ENCODE measurements around the gene AUTS2. TPM values are rescaled to one million over a fixed set of nuclear protein-coding genes. Genes with fewer than 3 reads are reported as not detected.
A peak's percentile ranks its signal among the peaks of the same experiment; 100 is the strongest.

AUTS2 gene
- total RNA-seq, 1 experiment from 2014 or later: 30.1 TPM

DNA sequence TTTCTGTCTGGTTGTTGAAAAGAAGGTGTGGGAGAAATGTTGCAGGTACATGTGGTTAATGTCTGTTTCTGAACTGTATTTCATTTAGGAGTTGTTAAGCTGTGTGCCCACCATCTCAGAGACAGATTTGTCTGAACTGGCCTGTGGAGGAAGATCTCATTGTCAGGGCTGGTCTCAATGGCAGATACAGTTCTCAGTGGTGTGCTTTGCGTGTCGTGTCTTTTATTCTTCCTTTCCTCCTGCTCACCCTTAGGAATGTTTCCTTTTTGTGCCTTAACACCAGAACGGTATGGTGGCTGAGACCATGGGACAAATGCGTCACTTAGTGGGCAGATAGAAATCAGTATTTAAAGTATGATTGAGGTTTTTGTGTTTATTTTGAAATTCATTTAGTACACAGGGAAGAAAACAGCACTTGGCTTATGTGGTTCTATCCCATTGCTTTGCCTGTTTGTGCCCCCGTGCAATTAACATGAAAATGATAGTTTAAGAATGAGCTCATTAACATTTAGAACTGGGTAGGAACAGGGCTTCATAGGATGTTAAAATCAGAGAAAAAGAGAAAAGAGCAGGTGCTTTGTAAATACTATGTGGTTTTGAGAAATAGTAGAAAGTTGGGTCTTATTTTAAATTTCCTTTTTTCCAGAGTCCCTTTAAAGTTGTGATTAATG is 112.6 kb downstream of the AUTS2 start:
- Histone ChIP-seq H3K36me3 (no peaks in the 10 kb centered on the region), H3K4me1 (0 out of 2 replicates have a peak, but pooled peaks cover 4% of the 10 kb centered on the region), H3K4me3 (no peak overlapping the region), H3K9me3 (replicated peaks) (no peaks in the 10 kb centered on the region), H3K27ac (no peak overlapping the region), H3K27me3 (no peaks in the 10 kb centered on the region)
- DNase-seq: no peak

DNA sequence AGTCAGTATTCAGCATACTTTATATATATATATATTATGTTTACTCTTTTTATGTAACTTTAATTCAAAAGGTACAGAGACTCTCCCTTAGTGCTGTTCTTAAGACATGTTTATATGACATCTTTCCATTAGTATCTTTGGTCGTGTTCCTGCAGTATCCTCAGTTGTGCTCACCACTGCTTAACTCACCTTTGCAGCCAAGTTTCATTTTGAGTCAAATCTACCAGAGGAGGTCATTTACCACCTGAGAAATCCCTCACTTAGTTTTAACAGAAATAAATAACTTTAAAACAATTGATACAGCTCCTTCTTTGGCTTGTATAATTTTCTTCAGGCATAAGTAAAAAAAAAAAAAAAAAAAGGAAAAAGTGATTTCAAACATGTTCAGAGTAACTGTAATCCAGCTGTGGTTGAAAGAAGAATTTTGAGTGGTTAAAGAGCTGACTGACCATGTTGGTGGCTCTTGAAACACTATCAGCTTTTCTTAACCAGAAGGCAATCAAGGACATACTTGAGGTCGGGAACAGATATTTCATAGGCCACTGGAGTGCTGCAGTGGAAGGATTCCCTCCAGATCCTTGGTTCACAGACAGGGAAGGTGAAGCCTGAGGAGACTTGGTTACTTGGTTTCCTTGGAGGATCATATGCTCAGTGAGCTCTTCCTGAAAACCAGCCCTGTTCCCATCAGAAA is 116.8 kb downstream of the AUTS2 start:
- Histone ChIP-seq H3K27me3 (no peaks in the 10 kb centered on the region), H3K27ac (no peak overlapping the region), H3K9me3 (replicated peaks) (no peaks in the 10 kb centered on the region), H3K4me1 (peaks cover 14% of the 10 kb centered on the region), H3K4me3 (no peak overlapping the region), H3K36me3 (no peaks in the 10 kb centered on the region)
- peak in 1 of 2 experiments; percentile 37 for DNase-seq

DNA sequence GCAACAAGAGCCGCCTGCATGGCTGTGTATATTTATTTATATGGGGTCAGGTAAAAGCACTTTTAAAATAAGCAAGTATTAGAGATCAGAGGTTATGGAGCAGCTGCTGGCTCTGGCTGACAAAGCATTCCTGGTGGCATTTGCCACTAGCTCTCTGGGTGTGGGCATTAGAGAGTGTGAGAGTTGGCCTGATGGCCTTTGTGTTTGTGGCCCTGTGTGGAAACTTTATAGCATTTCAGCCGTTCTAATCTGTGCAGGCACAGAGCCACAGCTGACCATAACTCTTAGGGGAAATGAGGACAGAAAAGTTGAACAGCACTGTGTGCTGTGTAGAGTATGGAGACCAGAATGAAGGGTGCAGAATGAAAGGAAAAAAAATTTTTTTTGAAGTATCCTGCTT is 118.9 kb downstream of the AUTS2 start:
- H3K36me3 ChIP-seq: no peaks in the 10 kb centered on the region
- peaks cover 14% of the 10 kb centered on the region for H3K4me1 ChIP-seq
- peak; percentile 56 to 75 for DNase-seq
- no peaks in the 10 kb centered on the region for H3K27me3 ChIP-seq
- no peak overlapping the region for H3K27ac ChIP-seq
- no peak overlapping the region for H3K4me3 ChIP-seq
- H3K9me3 ChIP-seq (replicated peaks): no peaks in the 10 kb centered on the region

DNA sequence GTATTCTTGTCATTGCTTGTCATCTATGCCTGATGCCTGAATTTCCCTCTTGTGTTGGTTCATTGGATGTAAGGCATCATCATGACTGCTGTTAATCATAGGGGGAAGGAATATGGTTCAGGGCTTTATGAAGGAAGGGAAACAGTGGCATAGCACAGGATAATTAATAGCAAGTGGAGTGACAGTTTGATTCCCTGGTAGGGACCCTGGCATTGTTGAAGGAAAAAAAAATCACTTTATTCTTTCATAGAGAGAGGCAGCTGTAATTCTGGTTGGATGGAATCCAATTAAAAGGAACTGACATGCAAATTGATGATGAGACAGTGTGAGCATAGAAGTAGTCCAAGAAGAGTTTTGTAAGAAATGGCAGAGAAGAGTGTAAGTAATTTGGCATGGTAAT is 121.4 kb downstream of the AUTS2 start:
- Histone ChIP-seq H3K9me3 (replicated peaks) (no peaks in the 10 kb centered on the region), H3K4me1 (peaks cover 14% of the 10 kb centered on the region), H3K27ac (no peak overlapping the region), H3K4me3 (no peak overlapping the region), H3K36me3 (no peaks in the 10 kb centered on the region), H3K27me3 (no peaks in the 10 kb centered on the region)
- DNase-seq: no peak

DNA sequence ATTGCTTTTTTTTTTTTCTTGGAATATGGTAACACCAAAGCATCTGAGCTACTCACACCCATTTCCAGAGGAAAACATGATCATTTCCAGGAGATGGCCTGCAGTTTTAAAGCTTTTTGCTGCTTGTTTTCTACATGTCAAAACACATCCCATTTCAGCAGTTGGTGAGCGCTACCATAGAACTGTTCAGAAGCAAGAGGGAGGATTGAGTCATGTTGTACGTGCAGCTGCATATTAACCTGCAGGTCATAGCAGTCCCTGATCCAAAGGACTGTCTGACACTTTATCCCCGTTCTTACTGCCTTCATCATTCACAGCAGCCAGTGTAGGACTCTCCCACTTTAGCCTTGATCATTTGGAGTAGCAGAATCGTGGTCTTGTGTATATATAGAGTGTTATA is 124.6 kb downstream of the AUTS2 start:
- DNase-seq: no peak
- no peak overlapping the region for H3K4me3 ChIP-seq
- no peak overlapping the region for H3K27ac ChIP-seq
- peaks cover 2% of the 10 kb centered on the region for H3K4me1 ChIP-seq
- no peaks in the 10 kb centered on the region for H3K27me3 ChIP-seq
- H3K9me3 ChIP-seq (replicated peaks): no peaks in the 10 kb centered on the region
- no peaks in the 10 kb centered on the region for H3K36me3 ChIP-seq

GRCh38 chr7:69723663-69724062 is 125.4 kb downstream of the AUTS2 start:
- DNase-seq: no peak

DNA sequence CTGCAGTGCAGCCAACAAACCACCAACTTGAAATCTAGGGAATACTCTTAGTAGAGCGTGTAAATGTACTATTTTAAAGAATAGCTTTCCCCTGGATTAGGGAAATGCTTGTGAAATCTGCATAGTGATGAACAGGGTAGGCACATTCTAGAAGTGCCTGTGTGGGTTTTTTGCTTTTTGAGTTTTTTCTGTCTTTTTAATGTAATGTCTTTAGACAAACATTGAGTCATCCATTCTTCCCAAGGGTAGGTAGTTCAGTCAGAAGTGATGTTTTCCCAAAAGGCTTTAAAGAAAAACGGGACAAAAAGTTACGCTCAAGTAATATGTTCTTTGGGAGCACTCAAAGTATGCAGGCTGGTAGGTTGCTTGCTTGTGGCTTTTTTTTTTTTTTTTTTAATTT is 130.0 kb downstream of the AUTS2 start:
- no peak overlapping the region for H3K4me3 ChIP-seq
- no peaks in the 10 kb centered on the region for H3K36me3 ChIP-seq
- no peak for DNase-seq
- no peaks in the 10 kb centered on the region; the same call in 1 of the 2 replicates for H3K4me1 ChIP-seq
- no peak overlapping the region for H3K27ac ChIP-seq
- H3K27me3 ChIP-seq: no peaks in the 10 kb centered on the region
- H3K9me3 ChIP-seq (replicated peaks): no peaks in the 10 kb centered on the region

More at GRCh38 chr7:69723663-69724062, 125.4 kb downstream of the AUTS2 start:
- Histone ChIP-seq H3K4me3 (no peak overlapping the region), H3K27me3 (no peaks in the 10 kb centered on the region), H3K27ac (no peak overlapping the region), H3K9me3 (replicated peaks) (no peaks in the 10 kb centered on the region), H3K36me3 (no peaks in the 10 kb centered on the region), H3K4me1 (no peaks in the 10 kb centered on the region; the same call in 1 of the 2 replicates)

GRCh38 chr7:69732203-69732602 is 133.9 kb downstream of the AUTS2 start:
- peaks cover 1% of the 10 kb centered on the region; the same call in 1 of the 2 replicates for H3K4me1 ChIP-seq
- no peak overlapping the region for H3K4me3 ChIP-seq
- no peak overlapping the region for H3K27ac ChIP-seq
- H3K36me3 ChIP-seq: no peaks in the 10 kb centered on the region
- no peak for DNase-seq
- H3K27me3 ChIP-seq: no peaks in the 10 kb centered on the region
- no peaks in the 10 kb centered on the region for H3K9me3 ChIP-seq (replicated peaks)

GRCh38 chr7:69735582-69735981 is 137.3 kb downstream of the AUTS2 start:
- no peaks in the 10 kb centered on the region for H3K36me3 ChIP-seq
- no peak overlapping the region for H3K27ac ChIP-seq
- no peaks in the 10 kb centered on the region for H3K27me3 ChIP-seq
- H3K9me3 ChIP-seq (replicated peaks): no peaks in the 10 kb centered on the region
- H3K4me3 ChIP-seq: no peak overlapping the region
- peaks cover 33% of the 10 kb centered on the region for H3K4me1 ChIP-seq
- no peak for DNase-seq

GRCh38 chr7:69736126-69736810 is 138.0 kb downstream of the AUTS2 start:
- Histone ChIP-seq H3K27me3 (no peaks in the 10 kb centered on the region), H3K27ac (no peak overlapping the region), H3K4me1 (peaks cover 36% of the 10 kb centered on the region), H3K4me3 (no peak overlapping the region), H3K36me3 (no peaks in the 10 kb centered on the region), H3K9me3 (replicated peaks) (no peaks in the 10 kb centered on the region)
- no peak for DNase-seq

DNA sequence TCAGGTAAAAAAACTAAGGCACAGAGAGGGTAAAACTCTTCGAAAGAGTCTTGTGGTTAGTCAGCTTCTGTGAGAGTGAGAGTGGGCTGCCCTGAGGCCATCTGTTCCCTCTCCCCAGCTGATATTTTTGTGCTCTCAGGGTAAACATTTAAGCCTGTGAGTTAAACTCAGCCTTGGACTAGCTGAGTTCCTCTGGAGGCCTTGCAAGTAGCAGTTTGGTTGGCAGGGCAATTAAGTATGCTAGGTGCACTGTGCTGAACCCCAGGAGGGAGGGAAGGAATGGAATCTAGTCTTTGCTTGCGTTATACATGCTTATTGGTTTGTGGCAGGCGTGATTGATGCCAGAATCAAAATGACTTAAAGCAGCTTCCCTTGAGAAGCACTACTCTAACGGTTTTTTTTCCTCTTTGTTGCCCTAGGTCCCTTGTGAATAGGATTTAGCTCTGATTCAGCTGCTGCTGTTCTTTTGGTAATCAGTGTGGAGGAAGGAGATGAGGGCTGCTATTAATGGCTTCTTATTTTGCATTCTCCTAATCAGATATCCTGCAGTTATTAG is 140.2 kb downstream of the AUTS2 start:
- Histone ChIP-seq H3K4me3 (peak overlapping the region; percentile 2; the same call in 1 of the 2 replicates), H3K4me1 (peaks cover 36% of the 10 kb centered on the region), H3K27ac (peak overlapping the region; percentile 58), H3K9me3 (replicated peaks) (no peaks in the 10 kb centered on the region), H3K27me3 (no peaks in the 10 kb centered on the region), H3K36me3 (no peaks in the 10 kb centered on the region)
- DNase-seq: peak; percentile 79 to 92

DNA sequence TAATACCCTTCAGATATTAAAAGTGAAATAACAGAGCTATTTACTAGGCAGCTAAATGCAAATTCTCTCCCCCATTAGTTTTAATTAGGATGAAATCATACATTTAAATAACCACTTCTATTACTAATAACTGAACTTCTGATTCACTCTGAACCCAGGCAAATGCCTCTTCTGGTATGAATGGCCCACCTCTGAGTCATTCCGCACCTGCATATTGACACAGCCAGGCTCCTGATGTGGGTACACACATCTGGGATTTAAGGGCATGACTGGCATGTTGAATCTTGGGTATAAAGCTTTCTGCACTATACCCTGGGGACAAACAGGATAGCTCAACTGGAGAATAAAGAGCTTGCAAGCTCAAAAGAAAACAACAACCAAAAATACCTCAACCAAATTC is 140.9 kb downstream of the AUTS2 start:
- Histone ChIP-seq H3K27ac (peak overlapping the region; percentile 58), H3K9me3 (replicated peaks) (no peaks in the 10 kb centered on the region), H3K27me3 (no peaks in the 10 kb centered on the region), H3K4me3 (no peak overlapping the region), H3K4me1 (peaks cover 36% of the 10 kb centered on the region), H3K36me3 (no peaks in the 10 kb centered on the region)
- peak in 1 of 2 experiments; percentile 24 for DNase-seq

GRCh38 chr7:69739931-69740431 is 141.7 kb downstream of the AUTS2 start:
- H3K36me3 ChIP-seq: no peaks in the 10 kb centered on the region
- H3K27me3 ChIP-seq: no peaks in the 10 kb centered on the region
- H3K4me3 ChIP-seq: peak overlapping the region; percentile 5; the same call in 1 of the 2 replicates
- H3K9me3 ChIP-seq (replicated peaks): no peaks in the 10 kb centered on the region
- peak overlapping the region; percentile 58 for H3K27ac ChIP-seq
- peaks cover 36% of the 10 kb centered on the region for H3K4me1 ChIP-seq
- peak; percentile 91 to 96 for DNase-seq

GRCh38 chr7:69742237-69742636 is 144.0 kb downstream of the AUTS2 start:
- H3K4me3 ChIP-seq: no peak overlapping the region
- no peak for DNase-seq
- H3K4me1 ChIP-seq: peaks cover 35% of the 10 kb centered on the region
- H3K36me3 ChIP-seq: no peaks in the 10 kb centered on the region
- H3K27ac ChIP-seq: no peak overlapping the region
- H3K27me3 ChIP-seq: no peaks in the 10 kb centered on the region
- no peaks in the 10 kb centered on the region for H3K9me3 ChIP-seq (replicated peaks)

- no peak overlapping the region for H3K27ac ChIP-seq
- no peak for DNase-seq
- no peaks in the 10 kb centered on the region for H3K36me3 ChIP-seq
- H3K27me3 ChIP-seq: no peaks in the 10 kb centered on the region
- peaks cover 23% of the 10 kb centered on the region for H3K4me1 ChIP-seq
- no peak overlapping the region for H3K4me3 ChIP-seq
- no peaks in the 10 kb centered on the region for H3K9me3 ChIP-seq (replicated peaks)
Observed at GRCh38 chr7:69743436-69743835, 145.2 kb downstream of the AUTS2 start.

Measured in SJCRH30 (cell line).